Measurements from ENCODE around the gene AKAP7. TPM values are rescaled to one million over a fixed set of nuclear protein-coding genes. Genes with fewer than 3 reads are reported as not detected.
"Not testable (repeated sequence)": the region's sequence is repeated elsewhere in the genome, so short reads cannot be mapped to it uniquely, and the experiment has no call there.

Gene AKAP7
- total and polyA plus RNA-seq, 2 experiments from 2014 or later, result 9.1 to 11.9 TPM

- Histone ChIP-seq H3K36me3 (no peaks in the 10 kb centered on the region), H3K27ac (no peak overlapping the region), H3K4me3 (no peak overlapping the region), H3K9me3 (ENCODE audit: low read depth) (no peaks in the 10 kb centered on the region), H3K27me3 (no peaks in the 10 kb centered on the region), H3K4me1 (ENCODE audit: low read depth) (no peaks in the 10 kb centered on the region)
- TF ChIP-seq CTCF (IDR thresholded peaks at IDR 0.05; ENCODE audit: low read depth, low read length), result no peak
- peak in 1 of 2 donors; percentile 7 for DNase-seq (ENCODE audit: low read depth in 1 of 2, low spot score in 1 of 2)
These were observed 186.3 kb downstream of the AKAP7 start for GRCh38 chr6:131321589-131321988.

- Histone ChIP-seq H3K9me3 (ENCODE audit: low read depth) (no peaks in the 10 kb centered on the region), H3K27me3 (no peaks in the 10 kb centered on the region), H3K4me1 (ENCODE audit: low read depth) (no peaks in the 10 kb centered on the region), H3K27ac (no peak overlapping the region), H3K4me3 (no peak overlapping the region), H3K36me3 (no peaks in the 10 kb centered on the region)
- DNase-seq (ENCODE audit: low read depth in 1 of 2, low spot score in 1 of 2), result no peak
- TF ChIP-seq CTCF (IDR thresholded peaks at IDR 0.05; ENCODE audit: low read depth, low read length), result no peak
These were observed 186.9 kb downstream of the AKAP7 start for GRCh38 chr6:131322125-131322524.

GRCh38 chr6:131325669-131326068 lies 190.4 kb downstream of the AKAP7 start:
- H3K9me3 ChIP-seq (ENCODE audit: low read depth); H3K27ac ChIP-seq; H3K4me3 ChIP-seq; H3K4me1 ChIP-seq (ENCODE audit: low read depth); H3K27me3 ChIP-seq; DNase-seq (ENCODE audit: low read depth in 1 of 2, low spot score in 1 of 2); H3K36me3 ChIP-seq: not testable (repeated sequence)

GRCh38 chr6:131328727-131329126 lies 193.5 kb downstream of the AKAP7 start:
- peaks cover 11% of the 10 kb centered on the region for H3K4me1 ChIP-seq (ENCODE audit: low read depth)
- H3K27ac ChIP-seq; H3K9me3 ChIP-seq (ENCODE audit: low read depth); H3K4me3 ChIP-seq; DNase-seq (ENCODE audit: low read depth in 1 of 2, low spot score in 1 of 2); H3K27me3 ChIP-seq; H3K36me3 ChIP-seq: not testable (repeated sequence)

GRCh38 chr6:131331151-131331550 lies 195.9 kb downstream of the AKAP7 start:
- no peak for TF ChIP-seq CTCF (IDR thresholded peaks at IDR 0.05; ENCODE audit: low read depth, low read length)
- Histone ChIP-seq H3K27me3 (no peaks in the 10 kb centered on the region), H3K27ac (peak overlapping the region; percentile 47), H3K4me1 (ENCODE audit: low read depth) (peaks cover 11% of the 10 kb centered on the region), H3K4me3 (no peak overlapping the region), H3K9me3 (ENCODE audit: low read depth) (no peaks in the 10 kb centered on the region), H3K36me3 (no peaks in the 10 kb centered on the region)
- DNase-seq (ENCODE audit: low read depth in 1 of 2, low spot score in 1 of 2), result peak in 1 of 2 donors; percentile 60

GRCh38 chr6:131331873-131332781 lies 196.9 kb downstream of the AKAP7 start:
- H3K4me3 ChIP-seq, result no peak overlapping the region
- no peak for DNase-seq (ENCODE audit: low read depth in 1 of 2, low spot score in 1 of 2)
- no peak for TF ChIP-seq CTCF (IDR thresholded peaks at IDR 0.05; ENCODE audit: low read depth, low read length)
- peaks cover 11% of the 10 kb centered on the region for H3K4me1 ChIP-seq (ENCODE audit: low read depth)
- no peaks in the 10 kb centered on the region for H3K27me3 ChIP-seq
- no peaks in the 10 kb centered on the region for H3K36me3 ChIP-seq
- H3K9me3 ChIP-seq (ENCODE audit: low read depth), result no peaks in the 10 kb centered on the region
- H3K27ac ChIP-seq, result peak overlapping the region; percentile 47

Other genes starting within 250 kb of the AKAP7 start
- 9.6 and 24.0 TPM in 2 replicates for gene EPB41L2, start 72.2 kb upstream of the AKAP7 start, total RNA-seq
- 11.0 and 19.1 TPM in 2 replicates for gene EPB41L2, start 72.2 kb upstream of the AKAP7 start, polyA plus RNA-seq